Activated CD4-positive, alpha-beta T cell treated with anti-CD3 and anti-CD28 coated beads, Interleukin-2, amount 50 U/mL, for 1 hour (primary cell): ENCODE results near the gene STS.
"Not testable (repeated sequence)": the region's sequence is repeated elsewhere in the genome, so short reads cannot be mapped to it uniquely, and the experiment has no call there.

Experiments used
- DNase-seq: peaks from one replicate; pipeline ENCODE4 v3.0.0-alpha.2; 2020

STS gene

GRCh38 chrX:7143941-7144525 lies 3.5 kb upstream of the STS start:
- DNase-seq, result no peak

- DNase-seq, result no peak
Observed at GRCh38 chrX:7145454-7145853, 2.1 kb upstream of the STS start.

- DNase-seq, result no peak
Observed at GRCh38 chrX:7146020-7146702, 1.4 kb upstream of the STS start.

GRCh38 chrX:7146703-7147412 lies 654 bp upstream of the STS start:
- DNase-seq, result no peak

- peak; percentile 78 for DNase-seq
Observed at GRCh38 chrX:7147978-7148854, 704 bp downstream of the STS start, which contains the start of gene PUDP. PUDP (minus strand) TSS chrX:7148153; CDS start chrX:7148113, 40 bp downstream.

GRCh38 chrX:7149411-7149810 lies 1.9 kb downstream of the STS start:
- no peak for DNase-seq

- no peak for DNase-seq
Observed at GRCh38 chrX:7153231-7153630, 5.7 kb downstream of the STS start.

- DNase-seq, result no peak
Observed at GRCh38 chrX:7154041-7154597, 6.6 kb downstream of the STS start.

GRCh38 chrX:7155163-7155562 lies 7.7 kb downstream of the STS start:
- DNase-seq, result no peak

GRCh38 chrX:7156879-7157278 lies 9.4 kb downstream of the STS start:
- no peak for DNase-seq

- DNase-seq, result no peak
Observed at GRCh38 chrX:7158468-7158990, 11.0 kb downstream of the STS start.

GRCh38 chrX:7159149-7159861 lies 11.8 kb downstream of the STS start:
- DNase-seq, result no peak

- DNase-seq, result no peak
Observed at GRCh38 chrX:7163146-7163677, 15.7 kb downstream of the STS start.

GRCh38 chrX:7164174-7164573 lies 16.7 kb downstream of the STS start:
- no peak for DNase-seq

GRCh38 chrX:7168371-7168770 lies 20.9 kb downstream of the STS start:
- DNase-seq, result no peak

GRCh38 chrX:7169627-7170026 lies 22.1 kb downstream of the STS start:
- DNase-seq, result no peak

- peak; percentile 13 for DNase-seq
Observed at GRCh38 chrX:7170898-7171297, 23.4 kb downstream of the STS start.

GRCh38 chrX:7178859-7179258 lies 31.3 kb downstream of the STS start:
- DNase-seq, result not testable (repeated sequence)

- DNase-seq, result no peak
Observed at GRCh38 chrX:7179446-7179845, 31.9 kb downstream of the STS start.

- DNase-seq, result no peak
Observed at GRCh38 chrX:7184816-7185215, 37.3 kb downstream of the STS start.

GRCh38 chrX:7188672-7189071 lies 41.2 kb downstream of the STS start:
- no peak for DNase-seq

GRCh38 chrX:7190157-7190556 lies 42.6 kb downstream of the STS start:
- DNase-seq, result no peak
